ENCODE data around the gene COPG2. TPM values are rescaled to one million over a fixed set of nuclear protein-coding genes. Genes with fewer than 3 reads are reported as not detected.
A peak's percentile ranks its signal among the peaks of the same experiment; 100 is the strongest.

Gene COPG2
- total and polyA plus RNA-seq, 2 of the 13 experiments (the other 11 are each of a cell fraction or from before 2014, with no cell fraction given): 14.1 to 17.7 TPM

GRCh38 chr7:130668258-130669084 is at the start of gene COPG2 (continued):
- no peak for TF ChIP-seq MEF2D (CRISPR knock-in tag; IDR thresholded peaks at IDR 0.05)
- TF ChIP-seq HMG20A (CRISPR knock-in tag; IDR thresholded peaks at IDR 0.05; ENCODE audit: borderline replicate concordance): no peak
- no peak for TF ChIP-seq NFATC3 (CRISPR knock-in tag; IDR thresholded peaks at IDR 0.05)
- no peak for TF ChIP-seq GRHL1 (CRISPR knock-in tag; conservative IDR thresholded peaks at IDR 0.05)
- TF ChIP-seq ASH2L (IDR thresholded peaks at IDR 0.05; ENCODE audit: insufficient read length, low read depth, low read length): peak; percentile 69
- no peak for TF ChIP-seq ZNF776 (CRISPR knock-in tag; IDR thresholded peaks at IDR 0.05)
- TF ChIP-seq MED13 (CRISPR knock-in tag; IDR thresholded peaks at IDR 0.05): no peak
- peak; percentile 63 for TF ChIP-seq ZNF501 (CRISPR knock-in tag; IDR thresholded peaks at IDR 0.05)
- no peak for TF ChIP-seq MAF1 (CRISPR knock-in tag; IDR thresholded peaks at IDR 0.05; ENCODE audit: borderline replicate concordance)
- no peak for TF ChIP-seq ZBTB8A (CRISPR knock-in tag; IDR thresholded peaks at IDR 0.05; ENCODE audit: borderline replicate concordance, low read depth)
- TF ChIP-seq THAP11 (CRISPR knock-in tag; IDR thresholded peaks at IDR 0.05): peak; percentile 56; the same call in 1 of the 2 replicates
- no peak for TF ChIP-seq ZNF496 (CRISPR knock-in tag; IDR thresholded peaks at IDR 0.05; ENCODE audit: insufficient replicate concordance)
- TF ChIP-seq E2F1 (CRISPR knock-in tag; IDR thresholded peaks at IDR 0.05): peak; percentile 45; the same call in 1 of the 2 replicates
- no peak for TF ChIP-seq ZNF619 (CRISPR knock-in tag; IDR thresholded peaks at IDR 0.05)
- TF ChIP-seq ZNF580 (CRISPR knock-in tag; IDR thresholded peaks at IDR 0.05; ENCODE audit: borderline replicate concordance, low read depth): no peak
- 0 out of 2 replicates have a peak, but pooled peaks have one; percentile 14 for TF ChIP-seq ZNF788 (CRISPR knock-in tag; IDR thresholded peaks at IDR 0.05; ENCODE audit: borderline replicate concordance)
- TF ChIP-seq DDIT3 (CRISPR knock-in tag; IDR thresholded peaks at IDR 0.05): no peak
- peak; percentile 86 for TF ChIP-seq ZBTB14 (CRISPR knock-in tag; IDR thresholded peaks at IDR 0.05)
- TF ChIP-seq ZNF547 (CRISPR knock-in tag; IDR thresholded peaks at IDR 0.05): peak; percentile 56; the same call in 1 of the 2 replicates
- TF ChIP-seq TFE3 (CRISPR knock-in tag; IDR thresholded peaks at IDR 0.05): no peak
- TF ChIP-seq ARID2 (CRISPR knock-in tag; IDR thresholded peaks at IDR 0.05; ENCODE audit: borderline replicate concordance): no peak
- no peak; the same call in 1 of the 2 replicates for TF ChIP-seq MTERF4 (CRISPR knock-in tag; IDR thresholded peaks at IDR 0.05)
